Measurements from ENCODE around the gene RELN.

DNA sequence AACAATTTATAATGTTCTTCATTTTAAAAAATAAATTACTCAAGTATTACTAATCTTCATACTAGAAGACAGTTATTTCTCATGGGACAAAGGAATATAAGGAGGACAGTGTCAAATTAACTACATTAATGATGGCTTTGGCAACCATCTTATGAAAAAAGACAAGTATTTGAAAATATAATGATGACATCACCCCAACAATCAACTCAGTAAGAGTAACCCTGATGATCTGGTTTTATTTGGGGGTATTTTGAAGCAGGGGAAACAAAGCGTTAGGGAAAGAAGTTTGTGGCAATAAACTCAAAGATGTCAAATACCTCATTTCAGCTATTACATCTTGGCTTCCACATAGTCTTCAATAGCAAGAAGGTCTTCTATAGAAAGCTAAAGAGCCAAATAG lies 29.0 kb upstream of the RELN start:
- no peak for TF ChIP-seq POLR2AphosphoS5 (IDR thresholded peaks at IDR 0.05; ENCODE audit: low read depth, low read length)
- TF ChIP-seq, protein P1, sequence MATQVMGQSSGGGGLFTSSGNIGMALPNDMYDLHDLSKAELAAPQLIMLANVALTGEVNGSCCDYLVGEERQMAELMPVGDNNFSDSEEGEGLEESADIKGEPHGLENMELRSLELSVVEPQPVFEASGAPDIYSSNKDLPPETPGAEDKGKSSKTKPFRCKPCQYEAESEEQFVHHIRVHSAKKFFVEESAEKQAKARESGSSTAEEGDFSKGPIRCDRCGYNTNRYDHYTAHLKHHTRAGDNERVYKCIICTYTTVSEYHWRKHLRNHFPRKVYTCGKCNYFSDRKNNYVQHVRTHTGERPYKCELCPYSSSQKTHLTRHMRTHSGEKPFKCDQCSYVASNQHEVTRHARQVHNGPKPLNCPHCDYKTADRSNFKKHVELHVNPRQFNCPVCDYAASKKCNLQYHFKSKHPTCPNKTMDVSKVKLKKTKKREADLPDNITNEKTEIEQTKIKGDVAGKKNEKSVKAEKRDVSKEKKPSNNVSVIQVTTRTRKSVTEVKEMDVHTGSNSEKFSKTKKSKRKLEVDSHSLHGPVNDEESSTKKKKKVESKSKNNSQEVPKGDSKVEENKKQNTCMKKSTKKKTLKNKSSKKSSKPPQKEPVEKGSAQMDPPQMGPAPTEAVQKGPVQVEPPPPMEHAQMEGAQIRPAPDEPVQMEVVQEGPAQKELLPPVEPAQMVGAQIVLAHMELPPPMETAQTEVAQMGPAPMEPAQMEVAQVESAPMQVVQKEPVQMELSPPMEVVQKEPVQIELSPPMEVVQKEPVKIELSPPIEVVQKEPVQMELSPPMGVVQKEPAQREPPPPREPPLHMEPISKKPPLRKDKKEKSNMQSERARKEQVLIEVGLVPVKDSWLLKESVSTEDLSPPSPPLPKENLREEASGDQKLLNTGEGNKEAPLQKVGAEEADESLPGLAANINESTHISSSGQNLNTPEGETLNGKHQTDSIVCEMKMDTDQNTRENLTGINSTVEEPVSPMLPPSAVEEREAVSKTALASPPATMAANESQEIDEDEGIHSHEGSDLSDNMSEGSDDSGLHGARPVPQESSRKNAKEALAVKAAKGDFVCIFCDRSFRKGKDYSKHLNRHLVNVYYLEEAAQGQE (IDR thresholded peaks at IDR 0.05; ENCODE audit: insufficient read depth in 1 of 2, low read depth in 2 of 2, low read length in 2 of 2), result no peak

All from PFSK-1 (cell line).